ENCODE results near the gene TMSB10. TPM values are rescaled to one million over a fixed set of nuclear protein-coding genes. Genes with fewer than 3 reads are reported as not detected.
"Not testable (repeated sequence)": the region's sequence is repeated elsewhere in the genome, so short reads cannot be mapped to it uniquely, and the experiment has no call there.

Gene TMSB10
- total RNA-seq, 2 donors from 2014 or later = 1,865 to 2,172 TPM

GRCh38 chr2:84940831-84941412, 35.5 kb downstream of the TMSB10 start:
- ATAC-seq (ENCODE audit: insufficient number of reproducible peaks, low FRiP score, low read depth) (no peak), DNase-seq (ENCODE audit: low spot score) (no peak)
- H3K27ac ChIP-seq = no peak overlapping the region
- H3K9me3 ChIP-seq = no peaks in the 10 kb centered on the region
- H3K36me3 ChIP-seq = no peaks in the 10 kb centered on the region
- H3K27me3 ChIP-seq (replicated peaks; ENCODE audit: insufficient read depth) = no peaks in the 10 kb centered on the region
- no peak overlapping the region for H3K4me3 ChIP-seq
- TF ChIP-seq, protein P1, sequence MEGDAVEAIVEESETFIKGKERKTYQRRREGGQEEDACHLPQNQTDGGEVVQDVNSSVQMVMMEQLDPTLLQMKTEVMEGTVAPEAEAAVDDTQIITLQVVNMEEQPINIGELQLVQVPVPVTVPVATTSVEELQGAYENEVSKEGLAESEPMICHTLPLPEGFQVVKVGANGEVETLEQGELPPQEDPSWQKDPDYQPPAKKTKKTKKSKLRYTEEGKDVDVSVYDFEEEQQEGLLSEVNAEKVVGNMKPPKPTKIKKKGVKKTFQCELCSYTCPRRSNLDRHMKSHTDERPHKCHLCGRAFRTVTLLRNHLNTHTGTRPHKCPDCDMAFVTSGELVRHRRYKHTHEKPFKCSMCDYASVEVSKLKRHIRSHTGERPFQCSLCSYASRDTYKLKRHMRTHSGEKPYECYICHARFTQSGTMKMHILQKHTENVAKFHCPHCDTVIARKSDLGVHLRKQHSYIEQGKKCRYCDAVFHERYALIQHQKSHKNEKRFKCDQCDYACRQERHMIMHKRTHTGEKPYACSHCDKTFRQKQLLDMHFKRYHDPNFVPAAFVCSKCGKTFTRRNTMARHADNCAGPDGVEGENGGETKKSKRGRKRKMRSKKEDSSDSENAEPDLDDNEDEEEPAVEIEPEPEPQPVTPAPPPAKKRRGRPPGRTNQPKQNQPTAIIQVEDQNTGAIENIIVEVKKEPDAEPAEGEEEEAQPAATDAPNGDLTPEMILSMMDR (IDR thresholded peaks at IDR 0.05) = no peak
- H3K4me1 ChIP-seq (ENCODE audit: control insufficient read depth in 1 of 2, low read depth in 2 of 2) = peaks cover 3 to 7% of the 10 kb centered on the region in 2 donors

DNA sequence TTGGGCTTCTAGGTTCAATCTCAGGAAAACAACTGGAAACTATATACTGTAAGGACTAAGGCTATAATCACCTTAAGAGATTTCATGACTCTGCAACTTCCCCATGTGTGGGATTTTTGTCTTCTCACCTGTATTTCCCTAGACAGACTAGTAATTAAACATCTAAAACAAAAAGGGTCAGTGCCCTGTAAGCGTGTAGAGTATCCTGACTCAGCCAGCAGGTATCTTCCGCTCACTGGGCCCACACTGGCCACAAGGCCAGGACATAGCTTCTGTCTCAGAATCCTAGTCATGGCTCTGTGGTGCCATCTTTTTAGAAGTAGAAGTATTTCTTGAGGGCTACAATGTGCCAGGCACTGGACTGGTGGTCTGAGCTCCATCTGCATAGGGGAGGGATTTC, 36.7 kb downstream of the TMSB10 start:
- Histone ChIP-seq H3K27me3 (replicated peaks; ENCODE audit: insufficient read depth) (no peaks in the 10 kb centered on the region), H3K4me3 (no peak overlapping the region), H3K36me3 (no peaks in the 10 kb centered on the region), H3K27ac (no peak overlapping the region), H3K4me1 (ENCODE audit: control insufficient read depth in 1 of 2, low read depth in 2 of 2) (peaks cover 3 to 7% of the 10 kb centered on the region in 2 donors), H3K9me3 (no peaks in the 10 kb centered on the region)
- TF ChIP-seq, protein P1 (IDR thresholded peaks at IDR 0.05) = no peak
- ATAC-seq (ENCODE audit: insufficient number of reproducible peaks, low FRiP score, low read depth) (no peak), DNase-seq (ENCODE audit: low spot score) (no peak)

DNA sequence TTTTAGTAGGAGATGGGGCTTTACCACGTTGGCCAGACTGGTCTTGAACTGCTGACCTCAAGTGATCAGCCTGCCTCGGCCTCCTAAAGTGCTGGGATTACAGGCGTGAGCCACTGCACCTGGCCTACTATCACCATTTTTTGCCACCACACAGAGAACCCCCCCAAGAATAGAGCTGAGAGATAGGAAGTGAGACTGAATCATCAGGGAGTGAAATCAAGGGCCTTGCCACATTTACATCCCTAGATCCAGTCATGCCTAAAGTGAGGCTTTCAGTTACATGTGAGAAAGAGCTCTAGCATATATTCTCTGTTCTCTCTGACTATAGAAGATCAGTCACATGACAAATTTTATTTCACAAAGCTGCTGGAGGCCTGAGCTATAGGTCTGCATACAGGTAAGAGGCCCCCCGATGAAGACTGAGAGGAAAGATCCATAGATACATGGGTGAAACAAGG, 37.5 kb downstream of the TMSB10 start:
- TF ChIP-seq, protein P1 (IDR thresholded peaks at IDR 0.05) = no peak
- DNase-seq (ENCODE audit: low spot score) (no peak), ATAC-seq (ENCODE audit: insufficient number of reproducible peaks, low FRiP score, low read depth) (no peak)

DNA sequence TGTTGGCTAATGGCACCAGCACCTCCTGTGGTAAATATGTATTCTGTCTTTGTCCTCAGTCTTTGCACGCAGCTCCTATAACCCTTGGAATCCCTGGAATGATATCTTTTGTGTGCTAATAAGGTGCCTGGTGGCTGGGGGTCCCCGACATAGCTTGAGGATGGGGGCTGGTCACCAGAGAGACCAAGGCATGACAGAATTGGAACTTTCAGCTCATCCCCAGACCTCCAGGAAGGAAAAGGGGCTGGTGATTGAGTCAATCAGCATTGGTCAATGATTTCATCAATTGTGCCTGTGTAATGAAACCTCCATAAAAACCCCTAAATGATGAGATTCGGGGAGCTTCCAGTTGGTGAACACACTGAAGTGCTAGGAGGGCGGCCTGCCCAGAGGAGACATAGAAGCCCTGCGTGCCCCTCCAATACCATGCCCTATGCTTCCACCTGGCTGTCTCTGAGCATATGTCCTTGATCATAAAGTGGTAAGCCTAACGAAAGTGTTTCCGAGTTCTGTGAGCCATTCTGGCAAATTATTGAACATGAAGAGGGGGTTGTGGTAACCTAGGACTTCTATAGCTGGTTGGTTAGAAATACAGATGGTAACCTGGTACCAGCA, 38.9 kb downstream of the TMSB10 start:
- no peaks in the 10 kb centered on the region for H3K36me3 ChIP-seq
- no peak overlapping the region for H3K4me3 ChIP-seq
- peaks cover 0 to 7% of the 10 kb centered on the region in 2 donors for H3K4me1 ChIP-seq (ENCODE audit: control insufficient read depth in 1 of 2, low read depth in 2 of 2)
- ATAC-seq (ENCODE audit: insufficient number of reproducible peaks, low FRiP score, low read depth) (no peak), DNase-seq (ENCODE audit: low spot score) (no peak)
- no peak overlapping the region for H3K27ac ChIP-seq
- H3K9me3 ChIP-seq = no peaks in the 10 kb centered on the region
- no peaks in the 10 kb centered on the region for H3K27me3 ChIP-seq (replicated peaks; ENCODE audit: insufficient read depth)
- TF ChIP-seq, protein P1 (IDR thresholded peaks at IDR 0.05) = no peak

More for the DNA sequence above, 37.5 kb downstream of the TMSB10 start:
- no peaks in the 10 kb centered on the region for H3K27me3 ChIP-seq (replicated peaks; ENCODE audit: insufficient read depth)
- H3K27ac ChIP-seq = no peak overlapping the region
- H3K9me3 ChIP-seq = no peaks in the 10 kb centered on the region
- no peak overlapping the region for H3K4me3 ChIP-seq
- H3K36me3 ChIP-seq = no peaks in the 10 kb centered on the region
- H3K4me1 ChIP-seq (ENCODE audit: control insufficient read depth in 1 of 2, low read depth in 2 of 2) = peaks cover 3 to 7% of the 10 kb centered on the region in 2 donors

DNA sequence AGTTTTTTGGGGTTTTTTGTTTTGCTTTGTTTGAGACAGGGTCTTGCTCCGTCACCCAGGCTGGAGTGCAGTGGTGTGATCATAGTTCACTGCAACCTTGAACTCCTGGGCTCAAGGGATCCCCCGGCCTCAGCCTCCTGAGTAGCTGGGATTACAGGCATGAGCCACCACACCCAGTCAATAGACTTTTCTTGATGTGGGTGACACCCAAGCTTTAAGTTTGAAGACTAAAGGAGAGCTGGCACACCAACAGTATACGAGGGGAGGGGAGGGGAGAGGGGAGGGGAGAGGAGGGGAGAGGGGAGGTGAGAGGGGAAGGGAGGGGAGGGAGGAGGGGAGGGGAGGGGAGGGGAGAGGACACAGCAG, 40.4 kb downstream of the TMSB10 start:
- not testable (repeated sequence) for DNase-seq (ENCODE audit: low spot score); H3K36me3 ChIP-seq; H3K4me1 ChIP-seq (ENCODE audit: control insufficient read depth in 1 of 2, low read depth in 2 of 2); H3K4me3 ChIP-seq; H3K9me3 ChIP-seq; H3K27me3 ChIP-seq (replicated peaks; ENCODE audit: insufficient read depth); ATAC-seq (ENCODE audit: insufficient number of reproducible peaks, low FRiP score, low read depth); H3K27ac ChIP-seq
